Upper lobe of left lung (tissue), 6 donors: ENCODE results near the gene RIPOR1. TPM values are rescaled to one million over a fixed set of nuclear protein-coding genes. Genes with fewer than 3 reads are reported as not detected.

Experiments used
- ATAC-seq, 2 donors: fragments of 200-7000 bp; cut with Tn5 transposase; one replicate each; pipeline ENCODE4 v1.9.1; 2022; ENCODE audit warnings: mild to moderate bottlenecking in 2 of 2, moderate library complexity in 2 of 2; ENCODE audit not compliant: low FRiP score in 2 of 2
- DNase-seq, 2 donors: peaks; one replicate each; pipeline ENCODE4 v3.0.0-alpha.2; 2019 to 2020
- H3K27ac ChIP-seq, 4 donors: fragments of 200-600 bp; sonication (generic); one replicate each; pipeline ENCODE4 v1.5.1; 2016 to 2019
- H3K27me3 ChIP-seq, 4 donors: fragments of 200-600 bp; sonication (generic); one replicate each; pipeline ENCODE4 v1.5.1; 2017 to 2019
- H3K36me3 ChIP-seq, 4 donors: fragments of 200-600 bp; sonication (generic); one replicate each; pipeline ENCODE4 v1.5.1; 2016 to 2019
- H3K4me1 ChIP-seq, 4 donors: fragments of 200-600 bp; sonication (generic); one replicate each; pipeline ENCODE4 v1.5.1; 2018 to 2019
- H3K4me3 ChIP-seq, 4 donors: fragments of 200-600 bp; sonication (generic); one replicate each; pipeline ENCODE4 v1.5.1; 2017 to 2019; ENCODE audit warnings: mild to moderate bottlenecking in 2 of 4, moderate library complexity in 1 of 4
- H3K9me3 ChIP-seq, 4 donors: fragments of 200-600 bp; sonication (generic); one replicate each; pipeline ENCODE4 v1.5.1; 2018 to 2019
- CTCF ChIP-seq, 6 experiments: fragments of 450-650 bp in 4 of 6; fragments of 200-600 bp in 2 of 6; sonication (generic) in 2 of 6; IDR thresholded peaks; one replicate each; pipeline ENCODE4 v1.5.1; 2016 to 2019; ENCODE audit warnings: antibody characterized with exemption in 6 of 6
- EP300 ChIP-seq, 4 donors: sonication (generic); formaldehyde crosslinking; IDR thresholded peaks; one replicate each; pipeline ENCODE4 v1.5.1; 2017; ENCODE audit warnings: antibody characterized with exemption in 4 of 4, control low read depth in 2 of 4
- POLR2A ChIP-seq, 4 donors: fragments of 450-650 bp; IDR thresholded peaks; one replicate each; pipeline ENCODE4 v1.5.1; 2016 to 2017; ENCODE audit warnings: antibody characterized with exemption in 4 of 4, mild to moderate bottlenecking in 2 of 4
- POLR2AphosphoS5 ChIP-seq, 2 donors: sonication (generic); formaldehyde crosslinking; IDR thresholded peaks; one replicate each; pipeline ENCODE4 v1.5.1; 2017; ENCODE audit warnings: antibody characterized with exemption in 2 of 2
- WGBS, 2 donors: methylation state at CpG; one replicate each; pipeline ENCODE4 v1.1.5; 2017 to 2018; 5-methylcytosine and 5-hydroxymethylcytosine counted together
- total RNA-seq, 6 donors: library from RNA; depleted of rRNA in 4 of 6; stranded (reverse); fragments of >200 nt in 4 of 6; gene quantifications; one replicate each; pipeline versions ENCODE4 v1.1.0 to v1.2.1, GENCODE V29; 2016 to 2021
- donor health status: DM: no; HTN: no; CAD: no; lungs with moderate emphysema.
- donor health status: DM: no; HTN: yes; CAD: no; lungs with severe emphysema.

The RIPOR1 gene
- total RNA-seq, 6 donors from 2014 or later, result 76.9 to 183 (median 113) TPM

GRCh38 chr16:67551091-67551490 lies 22.5 kb downstream of the RIPOR1 start:
- DNase-seq, result no peak
- peaks cover 0 to 27% (median 17%) of the 10 kb centered on the region in 4 donors for H3K36me3 ChIP-seq
- TF ChIP-seq POLR2AphosphoS5 (IDR thresholded peaks at IDR 0.05) (no peak), EP300 (IDR thresholded peaks at IDR 0.05) (no peak), POLR2A (IDR thresholded peaks at IDR 0.05) (no peak), CTCF (IDR thresholded peaks at IDR 0.05) (no peak)
- WGBS, 2 donors, result 92 to 97% methylated on average over 2 of the region's 2 CpGs
- ATAC-seq, result no peak
- H3K9me3 ChIP-seq, result no peaks in the 10 kb centered on the region
- no peak overlapping the region for H3K4me3 ChIP-seq
- no peaks in the 10 kb centered on the region for H3K27me3 ChIP-seq
- H3K27ac ChIP-seq, result no peak overlapping the region
- peaks cover 17 to 48% (median 38%) of the 10 kb centered on the region in 4 donors for H3K4me1 ChIP-seq

GRCh38 chr16:67551972-67552371 lies 23.3 kb downstream of the RIPOR1 start:
- WGBS, 2 donors, result 94 to 98% methylated on average over 2 of the region's 2 CpGs
- peaks cover 0 to 19% (median 12%) of the 10 kb centered on the region in 4 donors for H3K36me3 ChIP-seq
- H3K27ac ChIP-seq, result peak overlapping the region in 2 of 4 donors; percentile 55 to 57
- H3K4me1 ChIP-seq, result peaks cover 10 to 42% (median 34%) of the 10 kb centered on the region in 4 donors
- H3K27me3 ChIP-seq, result no peaks in the 10 kb centered on the region
- no peaks in the 10 kb centered on the region for H3K9me3 ChIP-seq
- no peak overlapping the region for H3K4me3 ChIP-seq
- DNase-seq (no peak), ATAC-seq (no peak)
- TF ChIP-seq POLR2A (IDR thresholded peaks at IDR 0.05) (no peak), CTCF (IDR thresholded peaks at IDR 0.05) (no peak), EP300 (IDR thresholded peaks at IDR 0.05) (no peak), POLR2AphosphoS5 (IDR thresholded peaks at IDR 0.05) (no peak)

- 27 to 47% methylated on average over 4 of the region's 4 CpGs for WGBS, 2 donors
- ATAC-seq, result no peak
- H3K27ac ChIP-seq, result peak overlapping the region in 2 of 4 donors; percentile 55 to 57
Measured at GRCh38 chr16:67552476-67552875, 23.8 kb downstream of the RIPOR1 start.

GRCh38 chr16:67555795-67556212 lies 27.2 kb downstream of the RIPOR1 start:
- WGBS, 2 donors, result 55 to 57% methylated on average over 3 of the region's 3 CpGs
- Histone ChIP-seq H3K27ac (peak overlapping the region in 2 of 4 donors; percentile 42 to 52), H3K4me1 (peaks cover 10 to 36% (median 27%) of the 10 kb centered on the region in 4 donors), H3K4me3 (no peak overlapping the region), H3K27me3 (no peaks in the 10 kb centered on the region), H3K36me3 (no peaks in the 10 kb centered on the region), H3K9me3 (no peaks in the 10 kb centered on the region)
- ATAC-seq, result no peak
- TF ChIP-seq EP300 (IDR thresholded peaks at IDR 0.05), result no peak
- TF ChIP-seq CTCF (IDR thresholded peaks at IDR 0.05), result no peak
- no peak for TF ChIP-seq POLR2A (IDR thresholded peaks at IDR 0.05)
- no peak for TF ChIP-seq POLR2AphosphoS5 (IDR thresholded peaks at IDR 0.05)
- DNase-seq, result no peak

More at GRCh38 chr16:67552476-67552875, 23.8 kb downstream of the RIPOR1 start:
- Histone ChIP-seq H3K4me3 (no peak overlapping the region), H3K27me3 (no peaks in the 10 kb centered on the region), H3K36me3 (peaks cover 0 to 15% (median 9%) of the 10 kb centered on the region in 4 donors), H3K4me1 (peaks cover 8 to 37% (median 29%) of the 10 kb centered on the region in 4 donors), H3K9me3 (no peaks in the 10 kb centered on the region)
- no peak for DNase-seq
- TF ChIP-seq EP300 (IDR thresholded peaks at IDR 0.05), result no peak
- TF ChIP-seq POLR2AphosphoS5 (IDR thresholded peaks at IDR 0.05), result no peak
- no peak for TF ChIP-seq POLR2A (IDR thresholded peaks at IDR 0.05)
- no peak for TF ChIP-seq CTCF (IDR thresholded peaks at IDR 0.05)

- no peak overlapping the region for H3K27ac ChIP-seq
- ATAC-seq (no peak), DNase-seq (no peak)
- H3K4me3 ChIP-seq, result no peak overlapping the region
- H3K36me3 ChIP-seq, result no peaks in the 10 kb centered on the region
- no peaks in the 10 kb centered on the region for H3K9me3 ChIP-seq
- no peak for TF ChIP-seq POLR2AphosphoS5 (IDR thresholded peaks at IDR 0.05)
- no peak for TF ChIP-seq POLR2A (IDR thresholded peaks at IDR 0.05)
- TF ChIP-seq CTCF (IDR thresholded peaks at IDR 0.05), result no peak
- 82 to 83% methylated on average over 1 of the region's 1 CpG for WGBS, 2 donors
- H3K27me3 ChIP-seq, result no peaks in the 10 kb centered on the region
- H3K4me1 ChIP-seq, result peaks cover 10 to 30% (median 25%) of the 10 kb centered on the region in 4 donors
Measured at GRCh38 chr16:67558859-67559258, 30.2 kb downstream of the RIPOR1 start.
